Stimulated activated CD4-positive, alpha-beta T cell treated with anti-CD3 and anti-CD28 coated beads, Interleukin-12 subunit alpha, Interleukin-12 subunit beta, amount 100 ng/mL, for 24 hours (primary cell): ENCODE results near the gene TBC1D17.

Experiments used
- DNase-seq, 2 experiments: peaks; one replicate each; pipeline ENCODE4 v3.0.0-alpha.2; 2020; ENCODE audit warnings: low read depth in 2 of 2

The TBC1D17 gene

DNA sequence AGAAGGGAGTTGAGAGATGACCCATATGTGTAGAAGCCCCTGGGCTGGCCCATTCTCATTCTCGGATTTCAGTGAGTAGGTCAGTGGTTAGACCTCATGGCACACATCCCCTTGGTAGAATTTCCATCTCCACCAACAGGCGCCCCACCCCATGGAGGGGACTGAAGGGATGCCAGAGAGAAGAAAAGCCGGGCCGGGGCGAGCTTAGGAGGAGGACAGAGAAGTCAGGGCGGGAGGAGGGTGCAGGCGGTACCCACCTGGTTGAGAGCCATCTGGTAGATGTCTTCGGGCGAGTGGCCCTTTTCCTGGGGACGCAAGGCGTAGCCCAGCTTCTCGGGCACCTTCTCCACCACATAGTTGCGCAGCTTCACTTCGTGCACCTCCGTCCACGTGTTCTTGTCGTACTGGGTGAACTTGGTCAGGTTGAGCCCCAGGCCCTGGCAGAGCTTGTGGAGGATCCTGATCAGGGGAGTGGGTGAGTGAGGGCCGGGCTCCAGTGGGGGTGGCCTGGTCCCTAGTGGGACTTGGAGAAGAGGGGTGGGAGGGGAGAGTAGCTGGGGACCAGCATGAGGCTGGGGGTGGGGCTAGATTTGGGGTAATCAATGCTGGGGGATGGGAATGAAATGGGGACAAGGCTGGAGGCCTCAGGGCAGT, 16.6 kb downstream of the TBC1D17 start:
- DNase-seq = no peak

DNA sequence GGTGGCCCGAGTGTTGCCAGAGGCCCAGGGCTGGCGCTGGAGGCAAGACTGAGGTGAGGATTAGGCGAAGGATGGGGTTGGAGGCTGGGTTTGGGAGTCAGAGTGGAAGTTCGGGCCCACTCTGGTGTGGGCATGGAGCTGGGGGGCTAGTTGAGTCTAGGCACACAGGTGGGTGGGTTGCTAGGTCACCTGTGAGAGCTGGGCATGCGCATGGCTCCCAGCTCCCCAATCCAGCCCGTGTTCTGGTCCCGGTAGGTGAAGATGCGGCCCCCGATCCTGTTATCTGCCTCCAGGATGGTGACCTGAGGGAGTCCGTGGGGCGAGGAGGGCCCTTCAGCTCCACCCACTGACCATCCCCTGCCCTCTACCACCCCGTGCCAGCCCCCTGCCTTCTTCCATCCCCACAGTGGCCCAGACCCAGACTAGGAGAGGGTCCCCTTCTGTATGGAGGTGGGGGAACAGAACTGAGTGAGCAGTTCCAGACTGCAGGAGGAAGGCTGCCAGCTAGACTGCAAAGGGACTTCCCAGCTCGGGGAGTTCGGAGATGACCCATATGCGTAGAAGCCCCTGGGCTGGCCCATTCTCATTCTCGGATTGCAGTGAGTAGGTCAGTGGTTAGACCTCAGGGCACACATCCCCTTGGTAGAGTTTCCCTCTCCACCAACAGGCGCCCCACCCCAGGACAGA, 17.5 kb downstream of the TBC1D17 start:
- peak in 1 of 2 experiments; percentile 32 for DNase-seq

DNA sequence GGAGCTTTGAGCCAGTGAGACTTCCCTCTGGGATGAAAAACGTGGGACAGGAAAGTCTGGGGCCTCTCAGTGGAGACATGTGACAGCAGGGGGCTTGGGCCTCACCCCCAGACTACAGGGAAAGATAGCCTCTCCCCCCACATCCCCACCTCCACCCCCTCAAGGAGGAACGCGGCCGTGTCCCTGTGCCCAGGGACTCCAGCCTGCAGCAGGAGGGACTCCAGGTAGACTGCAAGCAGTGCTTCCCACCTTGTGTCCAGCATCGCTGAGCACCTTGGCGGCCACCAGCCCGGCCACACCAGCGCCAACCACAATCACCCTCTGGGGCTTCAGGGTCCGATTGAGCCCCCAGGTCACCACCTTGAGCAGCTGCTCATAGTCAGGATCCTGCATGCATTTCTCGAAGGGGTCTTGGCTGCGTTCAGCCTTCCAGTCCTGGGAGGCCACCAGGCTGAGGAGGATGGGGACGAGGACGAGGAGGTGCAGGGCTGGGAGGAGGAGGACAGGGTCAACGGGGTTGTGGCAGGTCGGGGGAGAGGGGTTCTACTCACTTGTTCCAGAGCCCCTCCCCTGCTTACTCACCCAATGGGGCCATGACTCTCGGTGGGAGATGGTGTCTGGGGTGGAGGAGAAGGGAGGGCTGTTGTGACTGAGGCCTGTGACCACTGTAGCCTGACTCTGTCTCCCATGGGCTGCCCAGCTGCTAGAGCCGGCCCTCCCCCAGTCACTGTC, 18.2 kb downstream of the TBC1D17 start:
- no peak for DNase-seq

DNA sequence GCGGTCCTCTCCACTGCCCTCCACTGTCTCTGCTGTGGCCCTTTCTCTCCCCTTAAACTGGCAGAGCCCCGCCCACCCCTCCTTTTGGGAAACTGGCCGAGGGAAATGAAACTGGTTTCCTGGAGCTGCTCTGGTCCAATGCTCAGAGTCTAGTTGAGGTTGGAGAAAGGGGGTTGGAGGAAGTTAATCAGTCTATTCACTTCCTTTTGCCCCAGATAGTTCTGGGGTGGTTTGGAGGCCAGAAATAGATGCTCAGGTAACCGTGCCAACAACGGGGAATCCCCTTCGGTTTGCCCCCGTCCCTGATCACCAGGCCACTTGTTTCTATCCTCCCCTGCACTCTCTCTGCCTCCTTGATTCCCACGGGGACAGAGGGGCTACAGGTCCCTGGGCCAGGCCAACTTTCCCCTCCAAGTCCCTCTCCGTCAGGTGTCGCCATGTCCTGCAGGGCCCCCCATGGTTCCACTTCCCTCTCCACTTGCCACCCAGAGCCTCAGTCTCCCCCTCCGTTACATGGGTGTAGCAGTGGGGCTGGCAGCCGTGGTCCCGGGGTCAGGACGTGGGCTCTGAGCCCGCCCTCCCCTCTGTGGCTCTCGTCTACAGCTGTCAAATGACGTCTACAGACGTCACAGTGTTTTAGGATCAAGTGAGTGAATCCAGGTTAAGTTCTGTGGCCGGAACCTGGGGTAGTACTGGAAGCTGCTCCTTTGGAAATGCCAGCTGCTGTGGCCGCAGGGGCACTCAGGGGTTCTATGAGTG, 19.5 kb downstream of the TBC1D17 start, which contains the start of gene IL4I1:
Gene IL4I1 (minus strand): TSS at position 25 of the 759 bp plus-strand sequence. CDS start 727 bp downstream, outside the sequence.
- DNase-seq = peak in 1 of 2 experiments; percentile 58

DNA sequence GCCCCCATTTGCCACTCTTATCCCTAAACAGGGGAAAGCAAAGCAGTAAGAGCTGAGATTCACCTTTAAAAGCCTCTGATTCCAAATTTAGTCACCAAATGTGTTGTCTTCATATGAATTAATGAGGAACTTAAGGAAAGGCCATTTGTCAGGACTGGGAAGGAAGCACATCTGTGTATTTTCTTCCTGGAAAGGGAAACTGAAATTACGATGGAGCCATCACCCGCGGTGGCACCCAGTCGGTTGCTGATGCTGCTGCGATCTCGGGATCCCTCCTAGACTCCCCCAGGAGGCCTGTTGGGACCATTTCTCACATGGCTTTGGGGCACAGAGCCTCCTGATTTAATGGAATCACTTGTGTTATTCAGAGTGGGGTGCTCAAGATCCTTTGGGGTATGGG, 26.6 kb downstream of the TBC1D17 start:
- DNase-seq = no peak

DNA sequence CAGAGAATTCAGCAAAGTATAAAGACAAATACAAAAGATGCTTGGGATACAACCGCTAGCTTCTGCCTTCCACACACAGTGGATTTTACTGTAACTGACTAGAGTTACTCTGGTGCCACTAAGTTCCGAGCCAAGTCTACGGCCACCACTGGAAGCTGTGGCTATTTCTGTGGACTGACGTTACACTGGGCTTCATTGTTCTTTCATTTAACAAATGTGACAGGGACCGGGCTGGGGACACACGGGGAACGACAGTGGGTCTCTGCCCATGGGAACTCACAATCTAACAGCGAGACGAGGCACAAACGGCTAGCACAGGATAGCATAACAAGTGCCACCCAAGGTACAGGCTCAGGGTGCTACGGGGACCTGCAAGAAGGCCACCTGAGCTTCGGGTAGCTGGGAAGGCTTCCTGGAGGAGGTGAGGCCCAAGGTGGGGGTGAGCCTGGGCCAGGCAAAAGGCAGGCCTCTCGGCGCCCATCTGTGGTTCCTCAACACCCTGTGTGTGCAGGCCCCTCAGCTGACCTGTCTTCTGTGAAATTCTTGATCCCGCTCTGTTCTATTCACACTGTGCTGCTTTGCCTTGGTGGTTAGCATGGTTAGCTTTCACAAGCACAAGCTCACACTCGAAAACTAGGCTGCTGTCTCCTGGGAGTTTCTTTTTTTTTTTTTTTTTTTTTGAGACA, 29.5 kb downstream of the TBC1D17 start:
- DNase-seq = no peak

DNA sequence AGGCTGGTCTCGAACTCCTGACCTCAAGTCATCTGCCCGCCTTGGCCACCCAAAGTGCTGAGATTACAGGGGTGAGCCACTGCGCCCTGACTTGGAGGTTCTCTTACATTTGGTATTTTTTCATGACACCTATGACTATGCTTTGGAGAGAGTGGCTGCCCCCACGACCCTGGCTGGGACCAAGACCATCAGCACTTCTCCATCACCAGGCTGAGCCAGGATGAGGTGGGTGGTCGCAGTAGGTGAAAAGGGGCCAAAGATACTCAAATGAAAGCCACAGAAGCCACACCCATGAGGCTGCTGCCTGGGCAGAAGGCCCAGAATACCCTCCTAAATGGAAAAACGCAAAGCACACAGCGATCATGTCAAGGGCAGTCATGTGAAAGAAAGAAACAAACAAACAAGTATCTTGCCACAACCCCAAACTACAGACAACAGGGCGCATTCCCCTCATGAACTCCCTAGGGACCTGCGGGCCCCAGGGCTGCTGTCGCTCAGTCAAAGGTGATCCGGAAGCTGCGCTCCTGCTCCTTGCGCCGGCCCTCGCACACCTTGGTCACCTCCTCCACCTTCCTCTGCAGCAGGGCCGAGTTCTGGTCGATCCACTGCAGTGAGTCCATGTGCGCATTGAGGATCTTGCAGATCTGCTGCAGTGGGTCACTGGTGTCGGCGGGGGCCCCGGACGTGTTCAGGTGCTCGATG, 30.4 kb downstream of the TBC1D17 start:
- DNase-seq = no peak

DNA sequence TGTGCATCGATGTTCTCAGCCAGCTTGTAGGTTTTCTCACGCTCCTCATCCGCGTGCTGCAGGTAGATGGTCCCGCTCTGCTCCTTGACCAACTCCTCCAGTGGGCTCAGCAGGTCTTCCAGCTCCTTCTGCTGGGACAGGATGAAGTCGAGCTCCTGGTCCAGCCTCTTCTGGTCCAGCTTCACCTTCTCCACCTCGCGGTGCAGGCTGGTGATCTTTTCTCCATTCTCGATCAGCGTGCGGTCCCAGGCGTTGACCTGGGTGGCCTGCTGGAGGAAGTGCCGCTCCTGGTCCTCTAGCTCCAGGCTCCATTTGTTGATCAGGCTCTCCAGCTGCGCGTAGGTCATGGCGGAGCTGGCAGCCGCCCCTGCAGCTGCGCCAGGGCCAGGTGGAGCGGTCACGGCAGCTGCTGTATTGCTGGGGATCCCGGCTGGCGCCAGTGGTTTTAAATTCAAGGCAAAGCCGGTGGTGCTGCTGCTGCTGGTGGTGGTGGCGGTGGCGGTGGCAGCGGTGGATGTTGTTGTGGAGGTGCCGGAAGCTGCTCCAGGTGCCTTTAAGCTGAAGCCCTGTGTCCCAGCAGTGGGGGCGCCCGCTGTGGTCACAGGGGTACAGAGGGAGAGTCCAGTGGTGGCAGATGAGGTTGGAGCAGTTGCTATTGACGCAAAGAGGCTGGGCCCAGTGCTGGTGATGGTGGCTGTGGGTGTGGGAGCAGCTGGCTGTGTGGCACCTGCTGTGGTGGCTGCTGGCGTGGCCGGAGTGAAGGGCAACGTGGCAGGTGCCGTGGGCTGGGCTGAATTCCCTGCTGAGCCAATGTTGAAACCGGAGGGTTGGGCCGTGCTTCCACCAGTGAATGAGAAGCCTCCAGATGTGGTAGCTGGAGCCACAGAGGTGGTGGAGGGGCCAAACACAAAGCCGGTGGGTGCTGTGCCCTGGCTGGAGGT, 31.2 kb downstream of the TBC1D17 start:
- DNase-seq = no peak

DNA sequence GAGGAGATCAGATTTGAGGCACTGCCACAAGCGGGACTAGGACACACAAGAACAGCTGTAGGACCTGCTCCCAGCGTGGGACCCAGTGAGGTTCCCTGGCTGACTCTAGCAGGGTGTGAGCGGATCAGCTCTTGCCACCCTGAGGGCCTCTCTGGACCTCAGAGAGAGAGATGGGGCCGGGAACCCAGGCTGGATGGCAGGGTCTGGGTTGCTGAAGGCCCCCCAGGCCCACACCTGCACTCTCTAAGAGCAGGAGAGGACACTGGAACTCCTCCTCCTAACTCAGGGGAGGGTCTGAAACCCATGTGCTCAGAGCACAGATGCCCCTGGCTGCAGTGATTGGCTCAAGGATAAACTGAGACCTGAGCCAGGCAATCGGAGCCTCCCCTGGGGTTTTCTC, 32.7 kb downstream of the TBC1D17 start:
- DNase-seq = no peak

DNA sequence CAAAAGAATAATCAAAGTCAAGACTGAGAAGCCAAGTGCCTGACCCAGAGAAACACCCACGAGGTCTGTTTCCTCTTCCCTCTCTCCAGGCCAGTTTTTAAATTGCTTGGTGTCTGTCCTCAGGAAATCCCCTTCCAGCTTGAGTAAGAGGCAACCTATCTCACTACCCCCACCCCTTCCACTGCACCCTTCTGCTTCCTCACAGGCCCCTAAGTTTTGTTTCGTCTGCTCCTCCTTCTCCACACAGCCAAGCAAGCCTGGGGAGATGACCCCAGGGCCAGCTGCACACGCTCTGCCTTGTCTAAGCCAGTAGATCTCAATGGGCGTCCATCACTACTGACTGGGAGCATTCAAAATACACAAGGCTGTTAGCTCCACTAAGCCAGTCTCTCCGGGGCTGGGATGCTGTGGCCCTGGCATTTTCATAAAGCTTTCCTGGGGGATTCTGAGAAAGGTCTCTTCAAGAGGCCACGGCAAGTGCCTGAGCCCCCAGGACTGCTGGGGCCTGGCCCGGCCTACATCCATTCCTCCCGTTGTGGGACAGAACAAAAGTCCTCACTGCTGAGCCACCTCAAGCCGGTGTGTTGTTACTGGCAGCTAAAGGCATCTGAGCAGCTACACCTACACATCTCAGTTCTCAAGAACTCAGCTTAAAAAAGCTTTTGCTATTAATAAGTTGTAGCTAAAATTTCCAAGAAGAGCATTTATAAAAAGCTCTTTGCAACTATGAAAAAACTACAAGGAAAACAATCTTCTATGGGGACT, 34.1 kb downstream of the TBC1D17 start:
- no peak for DNase-seq

DNA sequence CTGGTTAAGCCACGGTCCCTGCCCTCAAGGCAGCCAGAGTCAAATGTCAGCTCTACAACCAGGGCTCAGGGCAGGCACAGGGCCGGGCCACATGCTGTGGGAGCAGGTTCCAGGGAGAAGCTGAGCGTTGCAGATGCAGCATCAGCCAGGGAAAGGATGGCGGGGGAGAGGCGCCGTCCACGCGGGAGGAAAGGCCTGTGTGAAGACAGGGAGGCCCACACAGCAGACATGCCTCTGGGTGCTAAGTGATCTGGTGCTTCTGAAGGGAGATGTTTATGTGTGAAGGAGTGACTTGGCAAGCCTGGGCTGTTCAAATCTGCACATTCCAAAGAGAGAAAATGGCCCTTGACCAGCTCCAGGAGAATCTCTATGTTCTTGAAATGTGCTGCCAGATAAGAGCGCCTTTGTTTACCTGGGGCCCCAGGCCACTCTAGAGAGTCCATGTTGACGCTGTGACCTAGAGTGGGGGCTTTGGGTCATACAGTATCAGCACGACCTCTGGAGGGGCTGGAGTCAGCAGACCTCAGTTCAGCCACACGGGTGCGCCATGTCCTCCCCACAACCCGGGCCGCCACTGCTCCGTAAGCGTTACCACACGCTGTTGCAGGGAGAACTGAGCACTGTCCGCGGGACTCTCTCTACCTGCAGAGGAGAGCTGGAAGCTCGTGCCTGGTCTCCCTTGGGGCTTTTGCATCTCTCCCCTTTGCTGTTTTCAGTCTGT, 35.6 kb downstream of the TBC1D17 start:
- DNase-seq = no peak

DNA sequence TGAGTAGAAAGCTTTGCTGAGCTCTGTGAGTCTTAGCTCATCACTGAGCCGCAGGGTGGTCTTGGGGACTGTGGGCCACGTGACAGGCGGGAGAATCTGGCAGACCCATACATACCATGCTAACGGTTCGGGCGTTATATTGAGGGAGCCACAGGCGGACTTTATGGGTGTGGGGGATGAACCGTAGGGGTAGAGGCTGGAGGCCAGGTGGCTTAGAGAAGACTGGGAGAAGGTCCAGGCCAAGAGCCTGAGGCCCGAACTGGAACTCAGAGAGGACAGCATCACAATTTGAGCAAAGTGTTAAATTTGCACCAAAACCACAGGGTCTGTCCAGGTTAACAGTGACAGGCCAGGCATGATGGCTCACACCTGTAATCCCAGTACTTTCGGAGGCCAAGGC, 36.2 kb downstream of the TBC1D17 start:
- DNase-seq = no peak

DNA sequence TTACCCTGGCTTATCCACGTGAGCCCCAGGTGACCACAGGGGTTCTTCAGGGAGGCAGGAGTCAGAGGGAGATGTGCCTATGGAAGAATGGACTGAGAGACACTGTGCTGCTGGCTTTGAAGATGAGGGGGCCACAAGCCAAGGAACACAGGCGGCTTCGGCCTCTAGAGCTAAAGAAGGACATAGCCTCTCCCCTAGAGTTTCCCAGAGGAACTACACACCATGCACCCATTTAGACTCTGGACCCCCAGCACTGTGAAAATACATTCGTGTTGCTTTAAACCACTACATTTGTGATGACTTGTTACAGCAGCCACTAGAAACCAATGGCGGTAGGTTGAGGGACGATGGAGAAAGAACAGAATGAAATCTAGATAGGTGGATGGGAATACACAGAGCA, 37.8 kb downstream of the TBC1D17 start:
- no peak for DNase-seq

DNA sequence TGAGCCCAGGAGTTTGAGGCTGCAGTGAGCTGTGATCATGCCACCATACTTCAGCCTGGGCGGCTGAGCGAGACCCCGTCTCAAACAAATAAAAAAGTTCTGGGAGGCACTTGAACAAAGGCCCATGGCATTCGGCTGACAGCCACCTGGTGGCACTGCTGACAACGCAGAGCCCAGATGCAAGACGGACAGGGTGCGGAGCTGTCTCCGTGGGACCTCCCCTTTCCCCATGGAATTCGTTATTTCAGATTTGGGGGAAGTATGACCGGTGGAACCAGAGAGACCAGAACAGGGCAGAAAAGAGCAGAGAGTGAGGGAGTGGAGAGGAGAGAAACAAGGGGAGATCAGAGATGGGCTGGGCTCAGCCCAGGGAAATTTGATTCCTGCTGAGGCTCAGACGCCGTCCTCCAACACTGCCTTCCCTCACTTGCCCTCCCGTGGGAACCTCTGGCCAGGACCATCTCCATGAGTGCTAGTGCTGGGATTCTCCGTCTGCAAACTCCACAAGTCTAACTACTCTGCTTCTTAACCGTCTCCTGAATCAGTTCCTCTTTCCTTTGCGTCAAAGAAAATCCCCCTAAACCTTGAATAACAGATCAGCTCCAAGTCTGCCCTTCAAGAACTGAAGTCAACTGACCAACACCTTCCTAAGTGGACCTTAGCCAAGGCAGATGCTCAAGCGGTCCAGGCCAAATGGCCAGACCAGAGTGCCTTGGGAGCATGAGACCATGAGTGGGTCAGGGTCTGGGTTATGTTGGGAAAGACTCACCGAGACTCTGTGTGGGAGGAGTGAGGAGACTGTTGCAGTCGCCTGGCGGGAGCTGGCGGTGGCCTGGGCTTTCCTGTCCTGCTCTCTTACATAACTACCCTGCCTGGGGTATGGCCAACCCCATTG, 39.6 kb downstream of the TBC1D17 start:
- no peak for DNase-seq

DNA sequence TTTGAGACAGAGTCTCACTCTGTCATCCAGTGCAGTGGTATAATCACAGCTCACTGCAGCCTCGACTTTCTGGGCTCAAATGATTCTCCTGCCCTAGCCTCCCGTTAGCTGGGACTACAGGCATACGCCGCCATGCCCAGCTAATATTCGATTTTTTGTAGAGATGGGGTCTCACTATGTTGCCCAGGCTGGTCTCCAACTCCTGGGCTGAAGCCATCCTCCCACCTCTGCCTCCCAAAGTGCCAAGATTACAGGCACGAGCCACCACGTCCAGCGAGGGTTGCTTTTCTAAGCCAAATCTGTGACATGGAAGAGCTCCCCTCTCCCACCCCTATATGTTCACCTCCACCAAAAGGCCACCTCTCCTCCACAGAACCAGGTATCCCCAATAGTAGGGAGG, 40.6 kb downstream of the TBC1D17 start:
- no peak for DNase-seq

DNA sequence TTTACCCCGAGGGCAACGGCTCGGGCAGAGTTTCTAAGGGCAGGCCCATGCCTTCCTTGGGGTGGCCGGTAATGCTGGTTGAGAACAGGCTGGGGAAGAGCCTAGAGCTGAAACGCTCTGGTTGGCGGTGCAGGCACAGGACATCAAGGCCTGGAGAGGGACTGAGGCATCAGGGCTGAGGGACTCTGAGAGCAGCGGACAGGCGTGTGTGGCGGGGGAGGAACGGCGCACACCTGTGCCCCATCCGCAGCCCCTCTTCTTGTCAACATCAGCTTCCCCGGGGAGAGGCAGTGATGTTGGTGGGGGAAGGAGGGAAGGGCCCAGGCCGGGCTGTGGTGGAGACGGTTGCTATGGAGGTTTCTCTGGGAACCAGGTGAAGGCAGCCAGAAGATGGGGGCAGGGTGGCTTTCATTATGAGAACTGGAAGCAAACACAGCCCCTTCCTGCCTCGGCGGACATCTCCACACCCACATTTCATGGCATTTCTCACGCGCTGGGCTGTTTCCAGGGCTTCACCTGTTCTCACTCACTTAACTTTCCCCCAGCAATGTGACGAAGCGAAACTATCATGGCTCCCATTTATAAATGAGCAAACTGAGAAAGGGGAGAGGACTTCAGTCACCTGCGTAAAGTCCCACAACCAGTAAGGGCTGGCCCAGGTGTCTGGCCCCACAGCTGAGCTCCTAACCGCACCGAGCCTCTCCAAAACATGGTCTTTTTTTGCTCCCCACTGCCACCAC, 43.3 kb downstream of the TBC1D17 start:
- no peak for DNase-seq
